ENCODE measurements around the gene SLC35D1.

DNA sequence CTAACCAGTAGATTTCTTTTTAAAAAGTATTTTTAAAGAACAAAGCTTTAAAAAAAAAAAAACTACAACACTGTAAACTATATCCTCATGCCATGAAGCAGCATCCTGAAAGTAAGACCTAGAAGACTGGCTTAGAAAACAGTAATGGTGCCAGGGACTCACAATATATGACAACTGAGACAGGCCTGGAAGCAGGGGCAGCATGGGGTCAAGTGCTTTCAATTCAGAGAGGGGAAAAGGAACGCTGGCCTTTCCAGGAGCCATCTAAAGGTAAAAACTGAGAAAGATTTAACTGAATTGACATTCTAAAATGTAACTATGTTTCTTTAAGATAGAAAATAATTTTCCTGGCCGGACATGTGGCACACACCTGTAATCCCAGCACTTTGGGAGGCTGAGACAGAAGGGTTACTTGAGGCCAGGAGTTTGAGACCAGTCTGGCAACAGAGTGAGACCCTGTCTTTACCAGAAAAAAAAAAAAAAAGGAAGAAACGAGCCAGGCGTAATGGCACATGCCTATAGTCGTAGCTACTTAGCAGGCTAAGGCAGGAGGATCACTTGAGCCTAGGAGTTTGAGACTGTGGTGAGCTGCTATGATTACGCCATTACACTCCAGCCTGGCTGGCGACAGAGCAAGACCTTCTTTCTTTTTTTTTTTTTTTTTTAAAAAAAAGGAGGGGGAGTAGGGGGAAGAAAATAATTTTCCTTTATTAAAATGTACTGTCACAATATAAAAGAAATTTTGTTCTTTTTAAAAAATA lies 54.1 kb downstream of the SLC35D1 start:
- TF ChIP-seq TAF1 (IDR thresholded peaks at IDR 0.05; ENCODE audit: borderline replicate concordance, low read depth, low read length) (no peak), POLR2AphosphoS5 (IDR thresholded peaks at IDR 0.05; ENCODE audit: low read depth, low read length) (no peak), POLR2A (IDR thresholded peaks at IDR 0.05; ENCODE audit: low read depth, low read length) (no peak)

All from GM12892 (cell line).